ENCODE data around the gene FGF7.
A peak's percentile ranks its signal among the peaks of the same experiment; 100 is the strongest.
"Not testable (repeated sequence)": the region's sequence is repeated elsewhere in the genome, so short reads cannot be mapped to it uniquely, and the experiment has no call there.

Gene FGF7

GRCh38 chr15:49492830-49493229 lies 69.8 kb downstream of the FGF7 start:
- no peak for DNase-seq (ENCODE audit: low read depth)

DNA sequence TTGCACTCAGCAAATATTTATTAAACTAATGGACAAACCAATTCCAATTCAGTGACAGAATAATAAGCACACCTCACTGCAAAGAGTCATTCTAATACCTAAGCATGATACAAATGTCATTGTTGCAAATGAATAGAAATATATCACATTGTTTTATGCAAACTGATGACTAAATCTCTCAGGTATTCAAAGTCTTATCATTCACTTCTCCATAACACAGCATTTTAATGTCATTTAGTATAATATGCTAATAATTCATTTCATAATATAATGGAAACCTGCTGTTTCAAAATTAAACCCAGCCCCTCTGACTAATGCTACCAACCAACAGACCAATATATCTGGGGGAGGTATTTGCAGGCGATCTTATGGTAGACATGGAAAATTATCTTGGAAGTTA lies 71.8 kb downstream of the FGF7 start:
- no peak for DNase-seq (ENCODE audit: low read depth)

GRCh38 chr15:49495993-49496753 lies 73.1 kb downstream of the FGF7 start:
- DNase-seq (ENCODE audit: low read depth) = peak; percentile 21

- DNase-seq (ENCODE audit: low read depth) = no peak
These were observed 78.5 kb downstream of the FGF7 start for GRCh38 chr15:49501586-49501985.

DNA sequence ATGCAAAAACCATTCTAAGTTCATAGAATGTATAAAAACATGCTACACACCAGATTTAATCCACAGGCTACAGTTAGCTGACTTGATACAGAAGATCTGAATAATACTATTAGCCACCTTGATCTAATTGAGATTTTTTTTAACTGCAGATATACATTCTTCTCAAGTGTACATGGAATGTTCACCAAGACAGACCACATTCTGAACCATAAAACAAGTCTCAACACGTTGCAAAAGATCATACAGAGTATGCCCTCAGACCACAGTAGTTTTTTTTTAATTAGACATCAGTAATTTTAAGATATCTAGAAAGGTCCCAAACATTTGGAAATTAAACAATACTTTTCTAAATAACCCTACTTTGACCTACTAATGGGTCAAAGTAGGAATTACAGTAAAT lies 83.3 kb downstream of the FGF7 start:
- no peak for DNase-seq (ENCODE audit: low read depth)

GRCh38 chr15:49507261-49507660 lies 84.2 kb downstream of the FGF7 start:
- no peak for DNase-seq (ENCODE audit: low read depth)

GRCh38 chr15:49512739-49513138 lies 89.7 kb downstream of the FGF7 start:
- not testable (repeated sequence) for DNase-seq (ENCODE audit: low read depth)

DNA sequence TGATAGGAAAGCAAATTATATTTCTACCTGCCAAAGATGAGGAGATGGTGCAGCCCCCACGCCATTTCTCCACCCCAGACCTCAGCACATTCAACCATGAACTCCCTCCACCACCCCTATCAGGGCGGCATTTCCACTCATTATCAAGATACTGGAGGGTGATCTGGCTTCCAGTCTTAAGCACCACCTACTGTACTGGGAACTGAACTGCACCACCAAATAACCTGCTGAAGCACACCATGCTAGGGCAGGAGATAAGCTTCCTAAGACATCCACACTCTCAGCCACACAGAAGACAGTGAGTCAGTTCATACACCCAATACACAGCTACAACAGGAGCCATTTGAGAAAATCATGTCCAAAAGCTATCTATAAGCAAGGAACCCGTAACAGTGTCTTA lies 98.8 kb downstream of the FGF7 start:
- no peak for DNase-seq (ENCODE audit: low read depth)

- no peak for DNase-seq (ENCODE audit: low read depth)
These were observed 105.2 kb downstream of the FGF7 start for GRCh38 chr15:49528289-49528688.

DNA sequence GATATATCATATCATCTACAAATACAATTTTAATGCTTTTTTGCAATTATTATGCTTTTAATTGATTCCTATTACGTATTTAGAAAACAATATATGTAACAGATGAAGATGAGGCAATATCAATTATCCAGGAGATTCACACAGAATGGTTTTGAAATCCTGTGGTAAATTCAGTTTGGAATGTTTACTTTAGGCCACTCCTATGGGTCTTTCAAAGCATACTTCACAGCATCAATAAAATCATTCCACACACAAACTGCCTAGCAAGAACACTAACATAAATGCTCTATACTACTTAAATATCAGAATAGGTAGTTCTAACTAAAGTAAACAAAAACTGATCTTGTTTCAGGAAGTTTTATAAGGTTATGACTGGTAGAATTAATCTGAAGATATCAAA lies 107.0 kb downstream of the FGF7 start:
- no peak for DNase-seq (ENCODE audit: low read depth)
